Choroid plexus epithelial cell (primary cell): Measurements from ENCODE around the gene CWC22.
"Not testable (repeated sequence)": the region's sequence is repeated elsewhere in the genome, so short reads cannot be mapped to it uniquely, and the experiment has no call there.

Experiments
- DNase-seq: peaks from one replicate; pipeline ENCODE4 v3.0.0-alpha.2; 2010; ENCODE audit warnings: low read depth
- H3K4me3 ChIP-seq: 2 replicates; pipeline ENCODE4 v1.5.1; 2011; ENCODE audit warnings: low read depth, mild to moderate bottlenecking, control low read depth, low read length, moderate library complexity
- TF ChIP-seq, protein P1 (sequence below): conservative IDR thresholded peaks from 2 replicates; pipeline ENCODE4 v1.5.1; 2011; ENCODE audit warnings: low read depth, mild to moderate bottlenecking, control low read depth, inconsistent platforms, low read length, moderate library complexity

CWC22 gene

DNA sequence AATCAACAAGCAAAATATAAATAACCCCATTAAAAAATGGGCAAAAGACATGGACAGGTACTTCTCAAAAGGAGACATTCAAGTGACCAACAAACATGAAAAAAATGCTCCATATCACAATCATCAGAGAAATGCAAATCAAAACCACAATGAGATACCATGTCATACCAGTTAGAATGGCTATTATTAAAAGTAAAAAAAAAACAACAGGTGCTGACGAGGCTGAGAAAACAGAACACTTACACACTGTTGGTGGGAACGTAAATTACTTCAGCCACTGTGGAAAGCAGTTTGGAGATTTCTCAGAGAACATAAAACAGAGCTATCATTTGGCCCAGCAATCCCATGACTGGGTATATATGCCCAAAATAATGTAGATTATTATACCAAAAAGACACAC lies 69.1 kb downstream of the CWC22 start:
- TF ChIP-seq, protein P1, sequence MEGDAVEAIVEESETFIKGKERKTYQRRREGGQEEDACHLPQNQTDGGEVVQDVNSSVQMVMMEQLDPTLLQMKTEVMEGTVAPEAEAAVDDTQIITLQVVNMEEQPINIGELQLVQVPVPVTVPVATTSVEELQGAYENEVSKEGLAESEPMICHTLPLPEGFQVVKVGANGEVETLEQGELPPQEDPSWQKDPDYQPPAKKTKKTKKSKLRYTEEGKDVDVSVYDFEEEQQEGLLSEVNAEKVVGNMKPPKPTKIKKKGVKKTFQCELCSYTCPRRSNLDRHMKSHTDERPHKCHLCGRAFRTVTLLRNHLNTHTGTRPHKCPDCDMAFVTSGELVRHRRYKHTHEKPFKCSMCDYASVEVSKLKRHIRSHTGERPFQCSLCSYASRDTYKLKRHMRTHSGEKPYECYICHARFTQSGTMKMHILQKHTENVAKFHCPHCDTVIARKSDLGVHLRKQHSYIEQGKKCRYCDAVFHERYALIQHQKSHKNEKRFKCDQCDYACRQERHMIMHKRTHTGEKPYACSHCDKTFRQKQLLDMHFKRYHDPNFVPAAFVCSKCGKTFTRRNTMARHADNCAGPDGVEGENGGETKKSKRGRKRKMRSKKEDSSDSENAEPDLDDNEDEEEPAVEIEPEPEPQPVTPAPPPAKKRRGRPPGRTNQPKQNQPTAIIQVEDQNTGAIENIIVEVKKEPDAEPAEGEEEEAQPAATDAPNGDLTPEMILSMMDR = no peak
- no peak overlapping the region for H3K4me3 ChIP-seq
- DNase-seq = no peak

DNA sequence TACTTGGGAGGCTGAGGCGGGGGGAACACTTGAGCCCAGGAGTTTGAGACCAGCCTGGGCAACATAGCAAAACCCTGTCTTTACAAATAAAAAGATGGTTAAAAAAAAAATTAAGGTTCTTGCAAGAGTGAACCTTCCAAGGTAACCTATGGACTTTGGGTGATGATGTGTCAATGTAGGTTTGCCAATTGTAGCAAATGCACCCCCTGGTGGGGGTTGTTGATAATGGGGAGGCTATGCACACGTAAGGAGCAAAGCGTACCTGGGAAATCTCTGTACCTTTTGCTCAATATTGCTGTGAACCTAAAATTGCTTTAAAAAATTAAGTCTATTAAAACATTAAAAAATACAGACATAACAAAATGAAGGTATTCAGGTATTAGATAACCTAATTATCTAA lies 70.4 kb downstream of the CWC22 start:
- no peak overlapping the region for H3K4me3 ChIP-seq
- TF ChIP-seq, protein P1 = peak; percentile 66
- peak; percentile 40 for DNase-seq

DNA sequence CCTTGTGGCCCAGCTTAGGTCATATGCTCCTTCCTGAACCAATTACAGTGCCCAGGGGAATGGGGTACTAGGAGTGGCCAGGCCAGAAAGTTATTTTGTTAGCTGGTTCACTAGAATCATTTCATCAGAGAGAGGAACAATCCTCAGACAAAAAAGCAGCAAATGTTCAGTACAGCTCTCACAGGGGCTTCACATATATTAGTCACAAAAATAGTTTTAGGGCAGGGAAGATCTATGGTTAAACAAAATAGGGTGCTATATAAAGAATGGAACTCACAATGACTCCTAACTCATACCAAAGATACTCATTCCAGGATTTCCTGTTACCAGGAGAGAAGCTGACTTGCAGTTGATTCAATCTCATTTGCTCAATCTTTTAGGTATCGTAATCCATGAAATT lies 71.0 kb downstream of the CWC22 start:
- no peak overlapping the region for H3K4me3 ChIP-seq
- DNase-seq = no peak
- TF ChIP-seq, protein P1 = no peak

DNA sequence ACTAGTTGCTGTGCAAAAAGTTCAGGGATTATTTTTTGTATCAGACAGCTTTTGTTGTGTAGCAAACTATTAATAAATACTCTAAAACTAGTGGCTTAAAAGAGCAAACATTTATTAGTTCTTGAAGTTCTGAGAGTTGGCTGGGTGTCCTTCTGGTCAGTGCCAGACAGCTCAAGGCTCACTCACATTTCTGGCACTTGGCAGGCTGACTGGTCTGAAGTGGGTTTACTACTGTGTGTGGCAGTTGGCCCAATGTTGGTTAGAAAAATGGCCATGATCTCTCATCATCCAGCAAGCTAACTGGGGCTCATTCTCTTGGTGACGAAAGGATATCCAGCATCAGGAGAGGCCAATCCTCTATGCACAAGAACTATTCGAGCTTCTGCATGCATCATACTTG lies 74.3 kb downstream of the CWC22 start:
- no peak for DNase-seq
- H3K4me3 ChIP-seq = no peak overlapping the region
- TF ChIP-seq, protein P1 = no peak

DNA sequence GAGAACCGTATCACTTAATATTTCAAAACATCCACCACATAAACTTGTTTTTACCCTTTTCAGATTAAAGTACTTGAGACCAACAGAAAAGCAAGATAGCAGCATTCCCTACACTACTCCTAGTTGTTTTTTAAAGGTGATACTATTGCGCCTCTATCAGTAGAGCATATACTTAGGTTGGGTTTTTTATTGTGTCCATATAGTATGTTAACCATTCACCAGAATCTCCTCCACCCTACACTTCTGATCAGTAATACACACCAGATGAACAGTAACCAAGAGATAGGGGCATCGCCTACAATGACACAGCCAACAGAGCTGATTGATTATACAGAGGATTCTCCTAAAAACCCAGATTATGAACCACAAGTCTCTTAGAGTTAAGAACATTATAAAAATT lies 75.6 kb downstream of the CWC22 start:
- no peak overlapping the region for H3K4me3 ChIP-seq
- no peak for DNase-seq
- TF ChIP-seq, protein P1 = no peak

DNA sequence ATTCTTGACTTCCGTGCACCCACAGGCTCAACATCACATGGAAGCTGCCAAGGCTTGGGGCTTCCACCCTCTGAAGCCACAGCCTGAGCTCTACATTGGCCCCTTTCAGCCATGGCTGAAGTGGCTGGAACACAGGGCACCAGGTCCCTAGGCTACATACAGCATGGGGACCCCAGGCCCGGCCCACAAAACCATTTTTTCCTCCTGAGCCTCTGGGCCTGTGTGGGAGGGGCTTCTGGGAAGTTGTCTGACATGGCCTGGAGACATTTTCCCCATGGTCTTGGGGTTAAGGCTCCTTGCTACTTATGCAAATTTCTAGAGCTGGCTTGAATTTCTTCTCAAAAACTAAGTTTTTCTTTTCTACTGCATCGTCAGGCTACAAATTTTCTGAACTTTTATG lies 77.1 kb downstream of the CWC22 start:
- not testable (repeated sequence) for H3K4me3 ChIP-seq, DNase-seq

DNA sequence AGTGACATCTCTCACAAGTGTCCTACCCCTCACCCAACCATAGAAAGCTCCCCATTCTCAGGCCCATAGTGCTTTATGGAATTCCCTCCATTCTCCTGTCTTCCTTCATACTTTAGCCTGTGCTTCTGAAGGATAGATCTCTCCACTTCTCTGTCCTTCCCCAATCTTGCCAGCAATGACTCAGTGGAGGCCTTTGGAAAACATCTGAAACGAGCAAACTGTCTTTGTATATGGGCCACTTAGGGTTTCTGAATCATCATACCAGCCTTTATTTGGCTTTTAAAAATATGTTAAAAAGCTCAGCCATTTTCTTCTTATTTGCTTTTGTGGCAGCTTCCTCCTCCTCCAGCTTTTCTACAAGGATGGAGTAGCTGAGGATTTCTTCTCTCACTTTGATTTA lies 80.1 kb downstream of the CWC22 start:
- TF ChIP-seq, protein P1 = no peak
- no peak for DNase-seq
- no peak overlapping the region for H3K4me3 ChIP-seq

DNA sequence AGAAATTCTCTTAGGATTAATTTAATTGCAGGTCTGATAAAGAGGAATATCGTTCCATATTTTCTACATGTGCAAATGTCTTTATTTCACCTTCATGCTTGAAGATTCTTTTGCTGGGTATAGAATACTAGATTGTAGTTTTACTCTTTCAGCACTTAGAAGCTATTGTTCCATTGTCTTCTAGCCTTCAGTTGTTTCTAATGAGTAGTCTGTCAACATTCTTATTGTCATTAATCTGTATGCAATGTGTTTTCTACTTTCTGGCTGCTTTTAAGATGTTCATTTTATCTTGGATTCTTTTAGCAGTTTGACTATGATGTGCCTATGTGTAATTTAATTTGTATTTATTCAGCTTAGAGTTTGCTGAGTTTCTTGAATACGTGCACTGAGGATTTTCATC lies 81.4 kb downstream of the CWC22 start:
- no peak overlapping the region for H3K4me3 ChIP-seq
- DNase-seq = no peak
- TF ChIP-seq, protein P1 = no peak
